Measurements from ENCODE around the gene ZW10. TPM values are rescaled to one million over a fixed set of nuclear protein-coding genes. Genes with fewer than 3 reads are reported as not detected.

Gene ZW10
- total and polyA plus RNA-seq, 10 of the 15 experiments (the other 5 are each of a cell fraction or from before 2014, with no cell fraction given): 5.4 to 32.0 (median 17.3) TPM

DNA sequence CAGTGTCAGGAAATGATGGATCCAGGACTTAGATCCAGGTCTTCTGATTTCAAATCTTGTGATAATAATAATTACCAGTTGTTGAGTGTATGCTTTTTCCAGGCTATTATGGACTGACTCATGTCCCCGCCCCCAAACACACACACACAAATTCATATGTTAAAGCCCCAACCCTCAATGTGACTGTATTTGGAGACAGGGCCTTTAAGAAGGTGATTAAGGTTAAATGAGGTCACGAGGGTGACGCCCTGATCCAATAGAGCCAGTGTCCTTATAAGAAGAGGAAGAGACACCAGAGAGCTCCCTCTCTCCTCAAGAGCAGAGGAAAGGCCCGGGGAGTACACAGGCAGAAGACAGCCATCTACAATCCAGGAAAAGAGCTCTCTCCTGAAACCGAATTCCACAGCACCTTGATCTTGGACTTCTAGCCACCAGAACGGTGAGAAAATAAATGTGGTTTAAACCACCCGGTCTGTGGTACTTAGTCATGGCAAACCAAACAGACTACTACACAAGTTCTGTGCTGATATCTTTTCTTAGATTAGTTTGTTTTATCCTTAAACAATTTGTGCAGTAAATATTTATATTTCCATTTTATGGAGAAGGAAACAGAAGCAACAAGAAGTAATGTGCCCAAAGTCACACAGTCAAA lies 75.6 kb downstream of the ZW10 start:
- POLR2A ChIA-PET: no interaction called here
- no peak overlapping the region for H2AFZ ChIP-seq (ENCODE audit: control insufficient read depth, low read depth, low read length)
- H3K9me3 ChIP-seq (replicated peaks; ENCODE audit: control insufficient read depth, insufficient read depth, low read length): no peaks in the 10 kb centered on the region; the same call in 2 of the 3 replicates
- RAD21 ChIA-PET (ENCODE audit: unreplicated experiment): no interaction called here
- 53% methylated on average over 7 of the region's 7 CpGs for WGBS (ENCODE audit: insufficient coverage, insufficient replicate concordance, low lambda C conversion rate, missing lambda C conversion rate)
- ATAC-seq (no peak), FAIRE-seq (no peak), DNase-seq (ENCODE audit: low read depth, low spot score) (no peak)
- H3K27me3 ChIP-seq (replicated peaks in 1 of 2; ENCODE audit: control insufficient read depth in 2 of 2, insufficient read depth in 2 of 2, low read length in 1 of 2): peaks cover 0 to 1% of the 10 kb centered on the region in 2 experiments; a peak in 1 of 4 replicates
- no peaks in the 10 kb centered on the region for H4K20me1 ChIP-seq (ENCODE audit: control insufficient read depth, insufficient read depth)
- SMC1A ChIA-PET (ENCODE audit: uncharacterized antibody, unreplicated experiment): no interaction called here
- H3K4me2 ChIP-seq (ENCODE audit: control insufficient read depth, insufficient read depth): no peak overlapping the region
- H3K36me3 ChIP-seq (ENCODE audit: control insufficient read depth in 2 of 2, insufficient read depth in 2 of 2, low read length in 1 of 2): no peaks in the 10 kb centered on the region
- CTCF ChIA-PET: no interaction called here
- in situ Hi-C loops (cut with MboI): no loop called here
- H3K27ac ChIP-seq (ENCODE audit: control insufficient read depth, insufficient read depth): no peak overlapping the region
- H3K9ac ChIP-seq (ENCODE audit: control insufficient read depth, insufficient read depth, low read length): no peak overlapping the region
- H3K4me1 ChIP-seq (ENCODE audit: control insufficient read depth, insufficient read depth, low read length): no peaks in the 10 kb centered on the region
- intact Hi-C loops (cut with micrococcal nuclease; ENCODE audit: unreplicated experiment): no loop called here
- H3K4me3 ChIP-seq: no peak overlapping the region
- TF ChIP-seq IKZF1 (conservative IDR thresholded peaks at IDR 0.05) (no peak), ZNF622 (IDR thresholded peaks at IDR 0.05) (no peak), SRF (IDR thresholded peaks at IDR 0.05; ENCODE audit: low read depth in 2 of 2, low read length in 2 of 2) (no peak), CREB1 (IDR thresholded peaks at IDR 0.05; ENCODE audit: low read depth) (no peak), KDM1A (IDR thresholded peaks at IDR 0.05; ENCODE audit: borderline replicate concordance) (no peak), NR2F1 (conservative IDR thresholded peaks at IDR 0.05) (no peak), USF1 (IDR thresholded peaks at IDR 0.05; ENCODE audit: borderline replicate concordance, extremely low read length, insufficient read depth, low read depth, low read length) (no peak), JUND (IDR thresholded peaks at IDR 0.05; ENCODE audit: low read depth, low read length) (no peak), SPI1 (IDR thresholded peaks at IDR 0.05; ENCODE audit: borderline replicate concordance, insufficient read depth, low read depth, low read length) (no peak), SIX5 (IDR thresholded peaks at IDR 0.05; ENCODE audit: low read depth, low read length, severe bottlenecking) (no peak), RBBP5 (conservative IDR thresholded peaks at IDR 0.05) (no peak)
- TF ChIP-seq, protein P1, sequence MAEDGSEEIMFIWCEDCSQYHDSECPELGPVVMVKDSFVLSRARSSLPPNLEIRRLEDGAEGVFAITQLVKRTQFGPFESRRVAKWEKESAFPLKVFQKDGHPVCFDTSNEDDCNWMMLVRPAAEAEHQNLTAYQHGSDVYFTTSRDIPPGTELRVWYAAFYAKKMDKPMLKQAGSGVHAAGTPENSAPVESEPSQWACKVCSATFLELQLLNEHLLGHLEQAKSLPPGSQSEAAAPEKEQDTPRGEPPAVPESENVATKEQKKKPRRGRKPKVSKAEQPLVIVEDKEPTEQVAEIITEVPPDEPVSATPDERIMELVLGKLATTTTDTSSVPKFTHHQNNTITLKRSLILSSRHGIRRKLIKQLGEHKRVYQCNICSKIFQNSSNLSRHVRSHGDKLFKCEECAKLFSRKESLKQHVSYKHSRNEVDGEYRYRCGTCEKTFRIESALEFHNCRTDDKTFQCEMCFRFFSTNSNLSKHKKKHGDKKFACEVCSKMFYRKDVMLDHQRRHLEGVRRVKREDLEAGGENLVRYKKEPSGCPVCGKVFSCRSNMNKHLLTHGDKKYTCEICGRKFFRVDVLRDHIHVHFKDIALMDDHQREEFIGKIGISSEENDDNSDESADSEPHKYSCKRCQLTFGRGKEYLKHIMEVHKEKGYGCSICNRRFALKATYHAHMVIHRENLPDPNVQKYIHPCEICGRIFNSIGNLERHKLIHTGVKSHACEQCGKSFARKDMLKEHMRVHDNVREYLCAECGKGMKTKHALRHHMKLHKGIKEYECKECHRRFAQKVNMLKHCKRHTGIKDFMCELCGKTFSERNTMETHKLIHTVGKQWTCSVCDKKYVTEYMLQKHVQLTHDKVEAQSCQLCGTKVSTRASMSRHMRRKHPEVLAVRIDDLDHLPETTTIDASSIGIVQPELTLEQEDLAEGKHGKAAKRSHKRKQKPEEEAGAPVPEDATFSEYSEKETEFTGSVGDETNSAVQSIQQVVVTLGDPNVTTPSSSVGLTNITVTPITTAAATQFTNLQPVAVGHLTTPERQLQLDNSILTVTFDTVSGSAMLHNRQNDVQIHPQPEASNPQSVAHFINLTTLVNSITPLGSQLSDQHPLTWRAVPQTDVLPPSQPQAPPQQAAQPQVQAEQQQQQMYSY (CRISPR knock-in tag; IDR thresholded peaks at IDR 0.05): no peak
- TF ChIP-seq, protein P2, sequence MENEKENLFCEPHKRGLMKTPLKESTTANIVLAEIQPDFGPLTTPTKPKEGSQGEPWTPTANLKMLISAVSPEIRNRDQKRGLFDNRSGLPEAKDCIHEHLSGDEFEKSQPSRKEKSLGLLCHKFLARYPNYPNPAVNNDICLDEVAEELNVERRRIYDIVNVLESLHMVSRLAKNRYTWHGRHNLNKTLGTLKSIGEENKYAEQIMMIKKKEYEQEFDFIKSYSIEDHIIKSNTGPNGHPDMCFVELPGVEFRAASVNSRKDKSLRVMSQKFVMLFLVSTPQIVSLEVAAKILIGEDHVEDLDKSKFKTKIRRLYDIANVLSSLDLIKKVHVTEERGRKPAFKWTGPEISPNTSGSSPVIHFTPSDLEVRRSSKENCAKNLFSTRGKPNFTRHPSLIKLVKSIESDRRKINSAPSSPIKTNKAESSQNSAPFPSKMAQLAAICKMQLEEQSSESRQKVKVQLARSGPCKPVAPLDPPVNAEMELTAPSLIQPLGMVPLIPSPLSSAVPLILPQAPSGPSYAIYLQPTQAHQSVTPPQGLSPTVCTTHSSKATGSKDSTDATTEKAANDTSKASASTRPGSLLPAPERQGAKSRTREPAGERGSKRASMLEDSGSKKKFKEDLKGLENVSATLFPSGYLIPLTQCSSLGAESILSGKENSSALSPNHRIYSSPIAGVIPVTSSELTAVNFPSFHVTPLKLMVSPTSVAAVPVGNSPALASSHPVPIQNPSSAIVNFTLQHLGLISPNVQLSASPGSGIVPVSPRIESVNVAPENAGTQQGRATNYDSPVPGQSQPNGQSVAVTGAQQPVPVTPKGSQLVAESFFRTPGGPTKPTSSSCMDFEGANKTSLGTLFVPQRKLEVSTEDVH (IDR thresholded peaks at IDR 0.05; ENCODE audit: low read depth, partially characterized antibody): no peak
- TF ChIP-seq, protein P3, sequence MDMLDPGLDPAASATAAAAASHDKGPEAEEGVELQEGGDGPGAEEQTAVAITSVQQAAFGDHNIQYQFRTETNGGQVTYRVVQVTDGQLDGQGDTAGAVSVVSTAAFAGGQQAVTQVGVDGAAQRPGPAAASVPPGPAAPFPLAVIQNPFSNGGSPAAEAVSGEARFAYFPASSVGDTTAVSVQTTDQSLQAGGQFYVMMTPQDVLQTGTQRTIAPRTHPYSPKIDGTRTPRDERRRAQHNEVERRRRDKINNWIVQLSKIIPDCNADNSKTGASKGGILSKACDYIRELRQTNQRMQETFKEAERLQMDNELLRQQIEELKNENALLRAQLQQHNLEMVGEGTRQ (IDR thresholded peaks at IDR 0.05; ENCODE audit: borderline replicate concordance, low read depth, low read length): no peak
- TF ChIP-seq, protein P4, sequence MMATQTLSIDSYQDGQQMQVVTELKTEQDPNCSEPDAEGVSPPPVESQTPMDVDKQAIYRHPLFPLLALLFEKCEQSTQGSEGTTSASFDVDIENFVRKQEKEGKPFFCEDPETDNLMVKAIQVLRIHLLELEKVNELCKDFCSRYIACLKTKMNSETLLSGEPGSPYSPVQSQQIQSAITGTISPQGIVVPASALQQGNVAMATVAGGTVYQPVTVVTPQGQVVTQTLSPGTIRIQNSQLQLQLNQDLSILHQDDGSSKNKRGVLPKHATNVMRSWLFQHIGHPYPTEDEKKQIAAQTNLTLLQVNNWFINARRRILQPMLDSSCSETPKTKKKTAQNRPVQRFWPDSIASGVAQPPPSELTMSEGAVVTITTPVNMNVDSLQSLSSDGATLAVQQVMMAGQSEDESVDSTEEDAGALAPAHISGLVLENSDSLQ (IDR thresholded peaks at IDR 0.05): no peak
- no peaks in the 10 kb centered on the region for H3K79me2 ChIP-seq (ENCODE audit: control insufficient read depth, insufficient read depth, low read length)
- no TSS peak for BruUV-seq (replicated peaks)

Data from GM12878 (cell line).